ENCODE measurements around the gene RNF115. TPM values are rescaled to one million over a fixed set of nuclear protein-coding genes. Genes with fewer than 3 reads are reported as not detected.
"Not testable (repeated sequence)": the region's sequence is repeated elsewhere in the genome, so short reads cannot be mapped to it uniquely, and the experiment has no call there.

RNF115 gene
- total RNA-seq, 1 experiment from 2014 or later: 9.5 TPM

GRCh38 chr1:145765127-145765526 is 58.8 kb downstream of the RNF115 start:
- H3K4me1 ChIP-seq (ENCODE audit: control insufficient read depth in 1 of 2, insufficient read depth in 2 of 2, low read length in 2 of 2); H3K4me2 ChIP-seq (ENCODE audit: low read length); H3K36me3 ChIP-seq (ENCODE audit: control insufficient read depth in 1 of 2, insufficient read depth in 2 of 2, low read length in 2 of 2); H3K79me2 ChIP-seq (ENCODE audit: insufficient read depth, low read length); H3K27me3 ChIP-seq (ENCODE audit: insufficient read depth, low read length); ATAC-seq; H3K9me2 ChIP-seq (ENCODE audit: insufficient read depth); DNase-seq (ENCODE audit: low read depth, low spot score); H3K9ac ChIP-seq (ENCODE audit: low read length); BruUV-seq (replicated peaks); H3K27ac ChIP-seq (ENCODE audit: low read depth, low read length); CTCF ChIA-PET; H4K20me1 ChIP-seq (ENCODE audit: insufficient read depth); intact Hi-C loops (cut with micrococcal nuclease); POLR2A ChIA-PET; H2AFZ ChIP-seq (ENCODE audit: low read depth, low read length, poor library complexity, severe bottlenecking); RAD21 ChIA-PET (ENCODE audit: low non-redundant PET in 1 of 2, low total read pairs in 2 of 2, uncharacterized antibody in 2 of 2, unreplicated experiment in 2 of 2); H3K9me3 ChIP-seq (ENCODE audit: control insufficient read depth in 1 of 2, insufficient read depth in 1 of 2, low read depth in 1 of 2, low read length in 2 of 2); H3K4me3 ChIP-seq (replicated peaks in 1 of 2; ENCODE audit: low read depth in 1 of 2, low read length in 2 of 2): not testable (repeated sequence)

DNA sequence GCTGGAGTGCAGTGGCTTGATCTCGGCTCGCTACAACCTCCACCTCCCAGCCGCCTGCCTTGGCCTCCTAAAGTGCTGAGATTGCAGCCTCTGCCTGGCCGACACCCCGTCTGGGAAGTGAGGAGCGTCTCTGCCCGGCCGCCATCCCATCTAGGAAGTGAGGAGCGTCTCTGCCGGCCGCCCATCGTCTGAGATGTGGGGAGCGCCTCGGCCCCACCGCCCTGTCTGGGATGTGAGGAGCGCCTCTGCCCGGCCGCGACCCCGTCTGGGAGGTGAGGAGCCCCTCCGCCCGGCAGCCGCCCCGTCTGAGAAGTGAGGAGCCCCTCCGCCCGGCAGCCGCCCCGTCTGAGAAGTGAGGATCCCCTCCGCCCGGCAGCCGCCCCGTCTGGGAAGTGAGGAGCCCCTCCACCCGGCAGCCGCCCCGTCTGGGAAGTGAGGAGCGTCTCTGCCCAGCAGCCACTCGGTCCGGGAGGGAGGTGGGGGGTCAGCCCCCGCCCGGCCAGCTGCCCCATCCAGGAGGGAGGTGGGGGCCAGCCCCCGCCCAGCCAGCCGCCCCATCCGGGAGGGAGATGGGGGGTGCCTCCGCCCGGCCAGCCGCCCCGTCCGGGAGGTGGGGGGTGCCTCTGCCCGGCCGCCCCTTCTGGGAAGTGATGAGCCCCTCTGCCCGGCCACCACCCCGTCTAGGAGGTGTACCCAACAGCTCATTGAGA is 59.5 kb downstream of the RNF115 start:
- BruUV-seq (replicated peaks); H3K4me2 ChIP-seq (ENCODE audit: low read length); H3K27ac ChIP-seq (ENCODE audit: low read depth, low read length); H3K9ac ChIP-seq (ENCODE audit: low read length); H3K79me2 ChIP-seq (ENCODE audit: insufficient read depth, low read length); H3K9me2 ChIP-seq (ENCODE audit: insufficient read depth); H2AFZ ChIP-seq (ENCODE audit: low read depth, low read length, poor library complexity, severe bottlenecking); intact Hi-C loops (cut with micrococcal nuclease); H3K27me3 ChIP-seq (ENCODE audit: insufficient read depth, low read length); ATAC-seq; H3K4me3 ChIP-seq (replicated peaks in 1 of 2; ENCODE audit: low read depth in 1 of 2, low read length in 2 of 2); H3K36me3 ChIP-seq (ENCODE audit: control insufficient read depth in 1 of 2, insufficient read depth in 2 of 2, low read length in 2 of 2); DNase-seq (ENCODE audit: low read depth, low spot score); H3K4me1 ChIP-seq (ENCODE audit: control insufficient read depth in 1 of 2, insufficient read depth in 2 of 2, low read length in 2 of 2); POLR2A ChIA-PET; RAD21 ChIA-PET (ENCODE audit: low non-redundant PET in 1 of 2, low total read pairs in 2 of 2, uncharacterized antibody in 2 of 2, unreplicated experiment in 2 of 2); H4K20me1 ChIP-seq (ENCODE audit: insufficient read depth); H3K9me3 ChIP-seq (ENCODE audit: control insufficient read depth in 1 of 2, insufficient read depth in 1 of 2, low read depth in 1 of 2, low read length in 2 of 2); CTCF ChIA-PET: not testable (repeated sequence)

- CTCF ChIA-PET; H3K9me2 ChIP-seq (ENCODE audit: insufficient read depth); ATAC-seq; H3K4me3 ChIP-seq (replicated peaks in 1 of 2; ENCODE audit: low read depth in 1 of 2, low read length in 2 of 2); RAD21 ChIA-PET (ENCODE audit: low non-redundant PET in 1 of 2, low total read pairs in 2 of 2, uncharacterized antibody in 2 of 2, unreplicated experiment in 2 of 2); DNase-seq (ENCODE audit: low read depth, low spot score); BruUV-seq (replicated peaks); intact Hi-C loops (cut with micrococcal nuclease); H2AFZ ChIP-seq (ENCODE audit: low read depth, low read length, poor library complexity, severe bottlenecking); POLR2A ChIA-PET; H3K4me1 ChIP-seq (ENCODE audit: control insufficient read depth in 1 of 2, insufficient read depth in 2 of 2, low read length in 2 of 2); H3K27me3 ChIP-seq (ENCODE audit: insufficient read depth, low read length); H3K79me2 ChIP-seq (ENCODE audit: insufficient read depth, low read length); H3K4me2 ChIP-seq (ENCODE audit: low read length); H3K9me3 ChIP-seq (ENCODE audit: control insufficient read depth in 1 of 2, insufficient read depth in 1 of 2, low read depth in 1 of 2, low read length in 2 of 2); H3K9ac ChIP-seq (ENCODE audit: low read length); H3K36me3 ChIP-seq (ENCODE audit: control insufficient read depth in 1 of 2, insufficient read depth in 2 of 2, low read length in 2 of 2); H3K27ac ChIP-seq (ENCODE audit: low read depth, low read length); H4K20me1 ChIP-seq (ENCODE audit: insufficient read depth): not testable (repeated sequence)
Measured at GRCh38 chr1:145762001-145762400, 61.9 kb downstream of the RNF115 start.

DNA sequence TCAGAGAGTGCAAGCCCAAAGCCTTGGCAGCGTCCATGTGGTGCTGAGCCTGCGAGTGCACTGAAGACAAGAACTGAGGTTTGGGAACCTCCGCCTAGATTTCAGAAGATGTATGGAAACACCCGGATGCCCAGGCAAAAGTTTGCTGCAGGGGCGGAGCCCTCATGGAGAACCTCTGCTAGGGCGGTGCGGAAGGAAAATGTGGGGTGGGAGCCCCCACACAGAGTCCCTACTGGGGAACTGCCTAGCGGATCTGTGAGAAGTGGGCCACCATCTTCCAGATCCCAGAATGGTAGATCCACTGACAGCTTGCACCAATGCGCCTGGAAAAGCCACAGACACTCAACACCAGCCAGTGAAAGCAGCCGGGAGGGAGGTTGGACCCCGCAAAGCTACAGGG is 62.4 kb downstream of the RNF115 start:
- H3K9me3 ChIP-seq (ENCODE audit: control insufficient read depth in 1 of 2, insufficient read depth in 1 of 2, low read depth in 1 of 2, low read length in 2 of 2); BruUV-seq (replicated peaks); H4K20me1 ChIP-seq (ENCODE audit: insufficient read depth); H3K27me3 ChIP-seq (ENCODE audit: insufficient read depth, low read length); H3K9ac ChIP-seq (ENCODE audit: low read length); H3K4me2 ChIP-seq (ENCODE audit: low read length); RAD21 ChIA-PET (ENCODE audit: low non-redundant PET in 1 of 2, low total read pairs in 2 of 2, uncharacterized antibody in 2 of 2, unreplicated experiment in 2 of 2); CTCF ChIA-PET; H3K27ac ChIP-seq (ENCODE audit: low read depth, low read length); DNase-seq (ENCODE audit: low read depth, low spot score); H3K4me1 ChIP-seq (ENCODE audit: control insufficient read depth in 1 of 2, insufficient read depth in 2 of 2, low read length in 2 of 2); intact Hi-C loops (cut with micrococcal nuclease); H3K4me3 ChIP-seq (replicated peaks in 1 of 2; ENCODE audit: low read depth in 1 of 2, low read length in 2 of 2); ATAC-seq; POLR2A ChIA-PET; H3K36me3 ChIP-seq (ENCODE audit: control insufficient read depth in 1 of 2, insufficient read depth in 2 of 2, low read length in 2 of 2); H3K9me2 ChIP-seq (ENCODE audit: insufficient read depth); H3K79me2 ChIP-seq (ENCODE audit: insufficient read depth, low read length); H2AFZ ChIP-seq (ENCODE audit: low read depth, low read length, poor library complexity, severe bottlenecking): not testable (repeated sequence)

Measured in HCT116 (cell line).